ENCODE results near the gene DDX42. TPM values are rescaled to one million over a fixed set of nuclear protein-coding genes. Genes with fewer than 3 reads are reported as not detected.

DDX42 gene
- total and polyA plus RNA-seq, 3 donors from 2014 or later: 124 to 203 (median 173) TPM

GRCh38 chr17:63819131-63819530, 45.2 kb downstream of the DDX42 start:
- Histone ChIP-seq H3K36me3 (ENCODE audit: low read depth, missing control alignments) (no peaks in the 10 kb centered on the region), H3K4me1 (no peaks in the 10 kb centered on the region), H3K27ac (no peak overlapping the region), H3K9me3 (no peaks in the 10 kb centered on the region), H3K27me3 (no peaks in the 10 kb centered on the region), H3K4me3 (no peak overlapping the region)
- 78% methylated on average over 6 of the region's 6 CpGs for WGBS, 2 donors
- no peak for TF ChIP-seq CTCF (IDR thresholded peaks at IDR 0.05)
- TF ChIP-seq POLR2A (IDR thresholded peaks at IDR 0.05): no peak
- intact Hi-C loops (cut with DNase I; ENCODE audit: low total_unique reads): loop anchor here (10.0 kb wide), 1 partner anchor 194 kb away; the partner anchor contains the start of gene MAP3K3
- DNase-seq: no peak

GRCh38 chr17:63819585-63820537, 45.9 kb downstream of the DDX42 start:
- Histone ChIP-seq H3K27me3 (no peaks in the 10 kb centered on the region), H3K27ac (no peak overlapping the region), H3K4me3 (no peak overlapping the region), H3K36me3 (ENCODE audit: low read depth, missing control alignments) (no peaks in the 10 kb centered on the region), H3K4me1 (no peaks in the 10 kb centered on the region), H3K9me3 (no peaks in the 10 kb centered on the region)
- no peak for TF ChIP-seq CTCF (IDR thresholded peaks at IDR 0.05)
- TF ChIP-seq POLR2A (IDR thresholded peaks at IDR 0.05): no peak
- no peak for DNase-seq
- WGBS, 2 donors: 71 to 74% methylated on average over 21 of the region's 21 CpGs
- intact Hi-C loops (cut with DNase I; ENCODE audit: low total_unique reads): loop anchor here (10.0 kb wide), 2 partner anchors 45 to 195 kb away; partner anchors contain the start of genes CCDC47, DDX42 and MAP3K3

GRCh38 chr17:63820963-63821561, 47.1 kb downstream of the DDX42 start:
- no peaks in the 10 kb centered on the region for H3K4me1 ChIP-seq
- no peak overlapping the region for H3K27ac ChIP-seq
- 78 to 86% methylated on average over 8 to 10 of the region's 10 CpGs for WGBS, 2 donors

GRCh38 chr17:63821804-63822203, 47.8 kb downstream of the DDX42 start:
- 76 to 90% methylated on average over 6 of the region's 6 CpGs for WGBS, 2 donors
- no peak for TF ChIP-seq CTCF (IDR thresholded peaks at IDR 0.05)
- no peak for TF ChIP-seq POLR2A (IDR thresholded peaks at IDR 0.05)
- H3K9me3 ChIP-seq: no peaks in the 10 kb centered on the region
- H3K36me3 ChIP-seq (ENCODE audit: low read depth, missing control alignments): no peaks in the 10 kb centered on the region
- H3K4me3 ChIP-seq: no peak overlapping the region
- no peak overlapping the region for H3K27ac ChIP-seq
- intact Hi-C loops (cut with DNase I; ENCODE audit: low total_unique reads): loop anchor here (10.0 kb wide), 1 partner anchor 47 kb away; the partner anchor contains the start of genes CCDC47 and DDX42
- no peak for DNase-seq
- no peaks in the 10 kb centered on the region for H3K4me1 ChIP-seq
- H3K27me3 ChIP-seq: no peaks in the 10 kb centered on the region

More at GRCh38 chr17:63820963-63821561, 47.1 kb downstream of the DDX42 start:
- H3K4me3 ChIP-seq: no peak overlapping the region
- intact Hi-C loops (cut with DNase I; ENCODE audit: low total_unique reads): loop anchor here (10.0 kb wide), 1 partner anchor 46 kb away; the partner anchor contains the start of genes CCDC47 and DDX42
- TF ChIP-seq POLR2A (IDR thresholded peaks at IDR 0.05) (no peak), CTCF (IDR thresholded peaks at IDR 0.05) (no peak)
- DNase-seq: no peak
- no peaks in the 10 kb centered on the region for H3K27me3 ChIP-seq
- H3K9me3 ChIP-seq: no peaks in the 10 kb centered on the region
- no peaks in the 10 kb centered on the region for H3K36me3 ChIP-seq (ENCODE audit: low read depth, missing control alignments)

Measured in testis (tissue), 3 donors.